DMS114 treated with DMSO at 0.1 percent for 48 hours (cell line): ENCODE data around the gene PLAC9.

ENCODE experiments used
- DNase-seq: peaks from one replicate; lab custom pipeline; 2025; ENCODE audit not compliant: unreplicated experiment; lab: John Stamatoyannopoulos, UW

PLAC9 gene

GRCh38 chr10:80177781-80178636, 45.5 kb downstream of the PLAC9 start:
- DNase-seq = no peak

- DNase-seq = no peak
These were observed 50.5 kb downstream of the PLAC9 start for GRCh38 chr10:80182986-80183385.

- DNase-seq = no peak
These were observed 50.9 kb downstream of the PLAC9 start for GRCh38 chr10:80183436-80183835.

GRCh38 chr10:80184291-80184690, 51.8 kb downstream of the PLAC9 start:
- no peak for DNase-seq

GRCh38 chr10:80185578-80186299, 53.2 kb downstream of the PLAC9 start:
- DNase-seq = no peak

- no peak for DNase-seq
These were observed 54.0 kb downstream of the PLAC9 start for GRCh38 chr10:80186364-80187012.

GRCh38 chr10:80187060-80187459, 54.5 kb downstream of the PLAC9 start:
- DNase-seq = no peak

GRCh38 chr10:80187465-80188409, 55.2 kb downstream of the PLAC9 start:
- no peak for DNase-seq

- no peak for DNase-seq
These were observed 56.2 kb downstream of the PLAC9 start for GRCh38 chr10:80188713-80189112.

GRCh38 chr10:80191589-80192270, 59.2 kb downstream of the PLAC9 start:
- no peak for DNase-seq

GRCh38 chr10:80192553-80192952, 60.0 kb downstream of the PLAC9 start:
- DNase-seq = no peak

- no peak for DNase-seq
These were observed 62.0 kb downstream of the PLAC9 start for GRCh38 chr10:80194373-80195045.
